GM12878 (cell line): ENCODE measurements around the gene TNRC18. TPM values are rescaled to one million over a fixed set of nuclear protein-coding genes. Genes with fewer than 3 reads are reported as not detected.

Experiments used
- ATAC-seq: fragments of 200-7000 bp; cut with Tn5 transposase; 3 replicates; pipeline ENCODE4 v1.9.1; 2020; ENCODE audit warnings: mild to moderate bottlenecking, moderate library complexity
- BruUV-seq: library from RNA; stranded (reverse); fragments of 400-500 nt; replicated peaks from 2 replicates; lab custom pipeline; 2021; lab: Mats Ljungman, UMichigan
- CTCF ChIA-PET: fragments of 300-600 bp; sonication (Branson Sonifier 250); formaldehyde crosslinking; extraction: SDS; loops from one replicate; lab custom pipeline; 2021; ENCODE audit warnings: inconsistent platforms; lab: Yijun Ruan, JAX
- POLR2A ChIA-PET: fragments of 350-600 bp; formaldehyde crosslinking; extraction: SDS; loops from one replicate; lab custom pipeline; 2021; ENCODE audit warnings: inconsistent platforms; lab: Charles Lee
- RAD21 ChIA-PET: fragments of 300-600 bp; sonication (Branson Sonifier 250); formaldehyde crosslinking; loops from one replicate; lab custom pipeline; 2023; ENCODE audit warnings: antibody characterized with exemption; ENCODE audit not compliant: unreplicated experiment; lab: Charles Lee
- SMC1A ChIA-PET: fragments of 300-600 bp; sonication (Branson Sonifier 250); formaldehyde crosslinking; loops from one replicate; lab custom pipeline; 2023; ENCODE audit not compliant: unreplicated experiment, uncharacterized antibody; lab: Charles Lee
- DNase-seq: peaks from one replicate; pipeline ENCODE4 v3.0.0-alpha.2; 2011; ENCODE audit warnings: low read depth, low spot score
- FAIRE-seq: peaks from 3 replicates; lab custom pipeline; 2011; peaks lifted over from hg19 to GRCh38; lab: Jason Lieb, UNC
- H2AFZ ChIP-seq: 2 replicates; pipeline ENCODE4 v1.6.0; 2011; ENCODE audit warnings: low read depth, low read length, control low read depth; ENCODE audit not compliant: control insufficient read depth
- H3K27ac ChIP-seq: 2 replicates; pipeline ENCODE4 v1.5.1; 2011; ENCODE audit warnings: control low read depth; ENCODE audit not compliant: control insufficient read depth, insufficient read depth
- H3K27me3 ChIP-seq, 2 experiments: replicated peaks in 1 of 2; 2 replicates each; pipeline versions ENCODE4 v1.6.0 to v1.6.1; 2011; ENCODE audit warnings: low read length in 1 of 2; ENCODE audit not compliant: control insufficient read depth in 2 of 2, insufficient read depth in 2 of 2
- H3K36me3 ChIP-seq, 2 experiments: 2 replicates each; pipeline ENCODE4 v1.5.1; 2011; ENCODE audit warnings: low read length in 1 of 2; ENCODE audit not compliant: control insufficient read depth in 2 of 2, insufficient read depth in 2 of 2
- H3K4me1 ChIP-seq: 2 replicates; pipeline ENCODE4 v1.6.1; 2011; ENCODE audit warnings: mild to moderate bottlenecking, low read length, moderate library complexity, mixed read lengths; ENCODE audit not compliant: control insufficient read depth, insufficient read depth
- H3K4me2 ChIP-seq: 2 replicates; pipeline ENCODE4 v1.6.0; 2011; ENCODE audit warnings: control low read depth; ENCODE audit not compliant: control insufficient read depth, insufficient read depth
- H3K4me3 ChIP-seq: fragments of 200-600 bp; sonication (generic); 2 replicates; pipeline ENCODE4 v1.5.1; 2016
- H3K79me2 ChIP-seq: 2 replicates; pipeline ENCODE4 v1.6.0; 2011; ENCODE audit warnings: low read length; ENCODE audit not compliant: control insufficient read depth, insufficient read depth
- H3K9ac ChIP-seq: 2 replicates; pipeline ENCODE4 v1.8.0; 2011; ENCODE audit warnings: low read length, control low read depth, mixed read lengths; ENCODE audit not compliant: control insufficient read depth, insufficient read depth
- H3K9me3 ChIP-seq: replicated peaks from 3 replicates; pipeline ENCODE4 v1.5.1; 2011; ENCODE audit warnings: mild to moderate bottlenecking, low read length; ENCODE audit not compliant: control insufficient read depth, insufficient read depth
- H4K20me1 ChIP-seq: 2 replicates; pipeline ENCODE4 v1.6.0; 2011; ENCODE audit not compliant: control insufficient read depth, insufficient read depth
- BCL11A ChIP-seq: IDR thresholded peaks from 2 replicates; pipeline ENCODE4 v1.6.1; 2011; ENCODE audit warnings: low read depth, low read length
- CBX3 ChIP-seq: fragments of 200-600 bp; sonication (generic); IDR thresholded peaks from 2 replicates; pipeline ENCODE4 v1.6.1; 2016; ENCODE audit warnings: low read depth, borderline replicate concordance
- CHD1 ChIP-seq: IDR thresholded peaks from 2 replicates; pipeline ENCODE4 v1.6.1; 2012; ENCODE audit warnings: low read depth, low read length, improper control_type of control experiment
- CTCF ChIP-seq, 3 experiments: IDR thresholded peaks in 2 of 3; conservative IDR thresholded peaks in 1 of 3; 2 replicates each; pipeline ENCODE4 v1.5.1; 2011; ENCODE audit warnings: low read depth in 3 of 3, low read length in 3 of 3, mild to moderate bottlenecking in 3 of 3, control low read depth in 2 of 3, moderate library complexity in 2 of 3, inconsistent platforms in 1 of 3, mixed read lengths in 1 of 3; ENCODE audit not compliant: control insufficient read depth in 2 of 3, insufficient read depth in 1 of 3; ENCODE audit errors: extremely low read depth in 1 of 3
- E2F8 ChIP-seq: fragments of 450-650 bp; IDR thresholded peaks from 2 replicates; pipeline ENCODE4 v1.6.1; 2018; ENCODE audit warnings: mild to moderate bottlenecking, low read depth, moderate library complexity; ENCODE audit not compliant: partially characterized antibody
- FOXK2 ChIP-seq: fragments of 450-650 bp; IDR thresholded peaks from 2 replicates; pipeline ENCODE4 v1.6.1; 2017; ENCODE audit warnings: mild to moderate bottlenecking, moderate library complexity
- IRF4 ChIP-seq: IDR thresholded peaks from 2 replicates; pipeline ENCODE4 v1.6.1; 2011; ENCODE audit warnings: low read depth, low read length
- KAT2A ChIP-seq: conservative IDR thresholded peaks from 2 replicates; pipeline ENCODE4 v1.6.1; 2011; ENCODE audit warnings: low read depth, low read length; ENCODE audit not compliant: control insufficient read depth
- MYB ChIP-seq: fragments of 150-350 bp; IDR thresholded peaks from 2 replicates; pipeline ENCODE4 v1.6.1; 2014; ENCODE audit warnings: mild to moderate bottlenecking, low read depth, low read length, borderline replicate concordance
- PKNOX1 ChIP-seq: fragments of 450-650 bp; IDR thresholded peaks from 2 replicates; pipeline ENCODE4 v1.6.1; 2016; ENCODE audit warnings: mild to moderate bottlenecking
- RUNX3 ChIP-seq: IDR thresholded peaks from 2 replicates; pipeline ENCODE4 v1.6.1; 2012; ENCODE audit warnings: low read length, inconsistent platforms
- SKIL ChIP-seq: fragments of 450-650 bp; IDR thresholded peaks from 2 replicates; pipeline ENCODE4 v1.6.1; 2017; ENCODE audit warnings: mild to moderate bottlenecking, low read depth, inconsistent platforms; ENCODE audit not compliant: poor library complexity, severe bottlenecking
- YBX1 ChIP-seq: fragments of 450-650 bp; IDR thresholded peaks from 2 replicates; pipeline ENCODE4 v1.6.1; 2016; ENCODE audit warnings: antibody characterized with exemption
- ZNF217 ChIP-seq: fragments of 450-650 bp; IDR thresholded peaks from 2 replicates; pipeline ENCODE4 v1.6.1; 2017; ENCODE audit warnings: antibody characterized with exemption, mild to moderate bottlenecking
- WGBS: methylation state at CpG from one replicate; pipeline ENCODE4 v1.1.6; 2016; ENCODE audit warnings: low lambda C conversion rate; ENCODE audit not compliant: insufficient replicate concordance, insufficient coverage; ENCODE audit errors: missing lambda C conversion rate; 5-methylcytosine and 5-hydroxymethylcytosine counted together
- in situ Hi-C: fragments of 300-500 bp; cut with MboI; formaldehyde crosslinking; loops from 9 replicates; pipeline ENCODE4 v1.14.3; 2018; ENCODE audit warnings: mixed read lengths
- intact Hi-C: fragments of 100-400 bp; cut with micrococcal nuclease; formaldehyde crosslinking; loops from one replicate; pipeline ENCODE4 v1.14.2; 2022; ENCODE audit not compliant: unreplicated experiment
- polyA plus RNA-seq, 11 experiments: library from polyadenylated mRNA; depleted of rRNA in 4 of 11; unstranded in 6 of 11; stranded (reverse) in 5 of 11; fragments of >200 nt; fragmentation: Nextera tagmentation in 4 of 11; fragmentation: Illumina TruSeq in 1 of 11; extraction: Ambion mirVana in 4 of 11; extraction: Trizol in 1 of 11; gene quantifications; 1 replicate in 1 of 11; 2 replicates in 10 of 11; pipeline versions ENCODE4 v1.2.1 to v1.2.3, GENCODE V29; 2011 to 2016; ENCODE audit warnings: inconsistent platforms in 2 of 11, missing spikeins in 2 of 11, low read depth in 1 of 11
- total RNA-seq, 4 experiments: library from RNA; depleted of rRNA in 3 of 4; stranded (reverse); fragments of >200 nt in 3 of 4; fragmentation: Illumina TruSeq in 1 of 4; extraction: Trizol in 1 of 4; gene quantifications; 2 replicates each; pipeline versions ENCODE4 v1.2.1 to v1.2.3, GENCODE V29; 2013 to 2021

TNRC18 gene
- total and polyA plus RNA-seq, 10 of the 15 experiments (the other 5 are each of a cell fraction or from before 2014, with no cell fraction given): 0.02 to 31.7 (median 5.4) TPM

- TF ChIP-seq E2F8: no peak
Measured at GRCh38 chr7:5458921-5459480, 35.4 kb upstream of the TNRC18 start (continued).

- Histone ChIP-seq H3K27me3 (no peaks in the 10 kb centered on the region), H3K36me3 (no peaks in the 10 kb centered on the region), H3K79me2 (no peaks in the 10 kb centered on the region), H3K4me2 (no peak overlapping the region), H4K20me1 (no peaks in the 10 kb centered on the region), H3K4me3 (no peak overlapping the region), H3K9me3 (no peaks in the 10 kb centered on the region), H3K27ac (no peak overlapping the region), H3K9ac (no peak overlapping the region), H3K4me1 (no peaks in the 10 kb centered on the region; the same call in 1 of the 2 replicates), H2AFZ (no peak overlapping the region)
- CTCF ChIA-PET: interaction anchor here (0.7 to 1.7 kb wide), 7 partner anchors 19 to 91 kb away, joined by 3 to 7 read pairs (median 3); no protein-coding TSS in a partner anchor
- intact Hi-C loops (no loop called here), in situ Hi-C loops (no loop called here)
- peak; percentile 47; the same call in 2 of the 3 replicates for ATAC-seq
- POLR2A ChIA-PET: no interaction called here
- DNase-seq: no peak
- FAIRE-seq: no peak
- SMC1A ChIA-PET: interaction anchor here (0.8 to 2.2 kb wide), 8 partner anchors 9 to 225 kb away, joined by 3 to 7 read pairs (median 4); no protein-coding TSS in a partner anchor
- 8% methylated on average over 4 of the region's 4 CpGs for WGBS
- RAD21 ChIA-PET: interaction anchor here (0.5 to 0.9 kb wide), 2 partner anchors 42 to 61 kb away, joined by 3 read pairs; no protein-coding TSS in a partner anchor
- BruUV-seq: no TSS peak
- TF ChIP-seq KAT2A: no peak
- TF ChIP-seq CTCF (IDR thresholded peaks at IDR 0.05 in 2 of 3, conservative IDR thresholded peaks at IDR 0.05 in 1 of 3; ENCODE audit: control insufficient read depth in 2 of 3, extremely low read depth in 1 of 3, insufficient read depth in 1 of 3, low read depth in 3 of 3, low read length in 3 of 3): no peak
- TF ChIP-seq BCL11A: no peak
- TF ChIP-seq CHD1: no peak
- TF ChIP-seq PKNOX1: no peak
- no peak for TF ChIP-seq ZNF217
- TF ChIP-seq MYB: no peak
- TF ChIP-seq IRF4: no peak
- TF ChIP-seq FOXK2: no peak
- no peak for TF ChIP-seq CBX3
- no peak for TF ChIP-seq SKIL
- TF ChIP-seq RUNX3: no peak
- TF ChIP-seq YBX1: no peak
Measured at GRCh38 chr7:5457245-5457735, 33.7 kb upstream of the TNRC18 start.
